Heart right ventricle (tissue), 16 donors: ENCODE measurements around the gene CLCF1. TPM values are rescaled to one million over a fixed set of nuclear protein-coding genes. Genes with fewer than 3 reads are reported as not detected.

Experiments used
- ATAC-seq, 8 donors: fragments of 200-7000 bp; cut with Tn5 transposase; one replicate each; pipeline ENCODE4 v1.9.1; 2020; ENCODE audit warnings: mild to moderate bottlenecking in 8 of 8, moderate library complexity in 8 of 8, moderate number of reproducible peaks in 1 of 8
- DNase-seq, 2 donors: peaks; one replicate each; pipeline ENCODE4 v3.0.0-alpha.2; 2020
- H3K27ac ChIP-seq, 10 donors: fragments of 200-600 bp; sonication (generic) in 2 of 10; one replicate each; pipeline versions ENCODE4 v1.5.0 to v1.8.0; 2020 to 2022; ENCODE audit warnings: mild to moderate bottlenecking in 3 of 10
- H3K27me3 ChIP-seq, 7 donors: fragments of 200-600 bp; one replicate each; pipeline ENCODE4 v1.8.0; 2021 to 2022; ENCODE audit warnings: mild to moderate bottlenecking in 2 of 7
- H3K36me3 ChIP-seq, 9 donors: fragments of 200-600 bp; sonication (generic) in 1 of 9; one replicate each; pipeline versions ENCODE4 v1.5.0 to v1.8.0; 2020 to 2022; ENCODE audit warnings: mild to moderate bottlenecking in 2 of 9
- H3K4me1 ChIP-seq, 9 donors: fragments of 200-600 bp; sonication (generic) in 1 of 9; one replicate each; pipeline versions ENCODE4 v1.5.0 to v1.8.0; 2020 to 2022; ENCODE audit warnings: mild to moderate bottlenecking in 4 of 9
- H3K4me3 ChIP-seq, 10 donors: fragments of 200-600 bp; sonication (generic) in 2 of 10; one replicate each; pipeline versions ENCODE4 v1.5.0 to v1.8.0; 2020 to 2022; ENCODE audit warnings: mild to moderate bottlenecking in 7 of 10, moderate library complexity in 2 of 10
- H3K9me3 ChIP-seq, 11 donors: fragments of 200-600 bp in 10 of 11; sonication (generic) in 2 of 11; one replicate each; pipeline versions ENCODE4 v1.5.0 to v1.8.0; 2013 to 2022; ENCODE audit warnings: mild to moderate bottlenecking in 2 of 11, control low read depth in 1 of 11, moderate library complexity in 1 of 11
- CTCF ChIP-seq, 9 donors: fragments of 200-600 bp; sonication (generic) in 2 of 9; IDR thresholded peaks; one replicate each; pipeline versions ENCODE4 v1.5.0 to v1.8.0; 2021 to 2022; ENCODE audit warnings: antibody characterized with exemption in 9 of 9, mild to moderate bottlenecking in 5 of 9, moderate library complexity in 1 of 9
- WGBS, 2 donors: extraction: QIAGEN DNeasy Blood & Tissue Kit; methylation state at CpG; one replicate each; pipeline ENCODE4 v1.1.7; 2013; ENCODE audit warnings: inconsistent platforms in 1 of 2; 5-methylcytosine and 5-hydroxymethylcytosine counted together
- intact Hi-C, 10 donors: fragments of 100-400 bp; cut with DNase I; formaldehyde crosslinking; loops; one replicate each; pipeline versions ENCODE4 v1.11.1 to v1.14.2; 2022
- polyA plus RNA-seq, 2 donors: library from polyadenylated mRNA; stranded (reverse); fragments of 200-250 nt; gene quantifications; one replicate each; pipeline ENCODE4 v1.2.3, GENCODE V29; 2013
- total RNA-seq, 10 donors: library from RNA; stranded (reverse); fragmentation: NEBNext Ultra II Directional in 3 of 10; extraction: Animal tissue kit (Norgen Biotek cat#: 25700) in 3 of 10; gene quantifications; one replicate each; pipeline versions ENCODE4 v1.2.1 to v1.2.4, GENCODE V29; 2021 to 2023
- donor health status: Arrhythmogenic right ventricular cardiomyopathy.
- donor health status: ischemic (EF 13 %, LVEDD 7.1; RV severe dilation, severe dysfunction).
- donor health status: healthy with polysubstance abuse.
- donor health status: DM: no; HTN: yes; CAD: no.
- donor health status: DM: no; HTN: no; CAD: no.
- donor health status: ischemic (EF 25% LVEDD 6.9; RV normal size, moderate dysfunction).
- donor health status: ischemic (EF 25% LVEDD 5.7; RV mildly dilated, moderate dysfunction).
- donor health status: healthy.
- donor health status: DM: yes; HTN: yes; CAD: no.
- donor health status: Ischemic cardiomyopathy.
- donor health status: ischemic (EF 35%, LVEDD 5.7; RV mildly dilated, moderate dysfunction).
- donor health status: nonischemic (EF 11% LVEDD 7.7; RV severe dilation, severe dysfunction).
- donor health status: DM: yes; HTN: yes; CAD: no.
- donor health status: PGD.
- donor health status: ischemic (EF 29% LVEDD 5.4; RV normal size, mild dysfunction).
- donor health status: nonischemic (EF 23%, LVEDD 6.1; RV moderate dilation, normal function).

Gene CLCF1
- total and polyA plus RNA-seq, 12 donors: 0.31 to 12.3 (median 1.2) TPM

- H3K4me1 ChIP-seq: peaks cover 4 to 30% (median 19%) of the 10 kb centered on the region in 9 donors
- H3K9me3 ChIP-seq: no peaks in the 10 kb centered on the region
- DNase-seq (peak; percentile 96 to 97), ATAC-seq (peak; percentile 93 to 97 (median 96))
- intact Hi-C loops: loop anchor here (1.0 to 10.0 kb wide), 11 partner anchors 29 to 233 kb away; partner anchors contain the start of genes GRK2 (in 8 of the 10) and ANKRD13D (in 1 of the 10)
- H3K27ac ChIP-seq: peak overlapping the region; percentile 84 to 97 (median 94)
- peak; percentile 92 to 99 (median 97) for TF ChIP-seq CTCF (IDR thresholded peaks at IDR 0.05)
- WGBS, 2 donors: 0% methylated on average over 55 of the region's 55 CpGs
- H3K27me3 ChIP-seq: no peaks in the 10 kb centered on the region
- peaks cover 0 to 6% (median 0%) of the 10 kb centered on the region in 9 donors for H3K36me3 ChIP-seq
- peak overlapping the region; percentile 68 to 94 (median 78) for H3K4me3 ChIP-seq
These were observed 56.1 kb downstream of the CLCF1 start for GRCh38 chr11:67317205-67317887.

- H3K9me3 ChIP-seq: no peaks in the 10 kb centered on the region
- peak overlapping the region; percentile 68 to 94 (median 78) for H3K4me3 ChIP-seq
- 1% methylated on average over 10 of the region's 10 CpGs for WGBS, 2 donors
- no peak for TF ChIP-seq CTCF (IDR thresholded peaks at IDR 0.05)
- no peak for DNase-seq
- intact Hi-C loops: loop anchor here (1.0 to 10.0 kb wide), 11 partner anchors 28 to 232 kb away; partner anchors contain the start of genes GRK2 (in 8 of the 10) and ANKRD13D (in 1 of the 10)
- H3K4me1 ChIP-seq: peaks cover 4 to 35% (median 19%) of the 10 kb centered on the region in 9 donors
- H3K36me3 ChIP-seq: peaks cover 0 to 1% (median 0%) of the 10 kb centered on the region in 9 donors
- H3K27me3 ChIP-seq: no peaks in the 10 kb centered on the region
- H3K27ac ChIP-seq: peak overlapping the region; percentile 84 to 97 (median 94)
- ATAC-seq: no peak
These were observed 56.6 kb downstream of the CLCF1 start for GRCh38 chr11:67316882-67317204.

GRCh38 chr11:67315325-67315909, 58.0 kb downstream of the CLCF1 start:
- intact Hi-C loops: loop anchor here in 5 of 10 donors (5.0 to 10.0 kb wide), 3 partner anchors 48 to 231 kb away; partner anchors contain the start of gene GRK2 (in 1 of the 5)
- no peak for DNase-seq
- WGBS, 2 donors: 85 to 89% methylated on average over 9 of the region's 9 CpGs

More at GRCh38 chr11:67315325-67315909, 58.0 kb downstream of the CLCF1 start:
- H3K4me3 ChIP-seq: no peak overlapping the region
- no peak overlapping the region for H3K27ac ChIP-seq
- H3K4me1 ChIP-seq: peaks cover 4 to 35% (median 19%) of the 10 kb centered on the region in 9 donors
- no peaks in the 10 kb centered on the region for H3K27me3 ChIP-seq
- TF ChIP-seq CTCF (IDR thresholded peaks at IDR 0.05): no peak
- peaks cover 0 to 12% (median 0%) of the 10 kb centered on the region in 9 donors for H3K36me3 ChIP-seq
- no peaks in the 10 kb centered on the region for H3K9me3 ChIP-seq
- ATAC-seq: no peak
